Lower leg skin (tissue), 4 donors: Measurements from ENCODE around the gene RGS9. TPM values are rescaled to one million over a fixed set of nuclear protein-coding genes. Genes with fewer than 3 reads are reported as not detected.

Source experiments
- DNase-seq, 2 donors: peaks; one replicate each; pipeline ENCODE4 v3.0.0-alpha.2; 2019; ENCODE audit warnings: low spot score in 2 of 2
- H3K4me3 ChIP-seq: fragments of 200-600 bp; sonication (generic); 2 replicates; pipeline ENCODE4 v1.5.1; 2017; ENCODE audit warnings: mild to moderate bottlenecking, low read depth; ENCODE audit not compliant: poor library complexity, severe bottlenecking
- CTCF ChIP-seq, 3 donors: fragments of 450-650 bp; IDR thresholded peaks; one replicate each; pipeline ENCODE4 v1.5.1; 2016; ENCODE audit warnings: antibody characterized with exemption in 3 of 3, mild to moderate bottlenecking in 3 of 3, moderate library complexity in 2 of 3
- POLR2A ChIP-seq, 2 donors: fragments of 450-650 bp; IDR thresholded peaks; one replicate each; pipeline ENCODE4 v1.6.1; 2016 to 2017; ENCODE audit warnings: antibody characterized with exemption in 2 of 2, mild to moderate bottlenecking in 1 of 2, moderate library complexity in 1 of 2
- WGBS, 2 donors: methylation state at CpG; one replicate each; pipeline ENCODE4 v1.1.5; 2018; 5-methylcytosine and 5-hydroxymethylcytosine counted together
- intact Hi-C: fragments of 100-400 bp; cut with DNase I; formaldehyde crosslinking; loops from one replicate; pipeline ENCODE4 v1.15.0; 2023; ENCODE audit warnings: low total_unique reads
- total RNA-seq, 4 donors: library from RNA; depleted of rRNA; stranded (reverse); fragments of >200 nt; gene quantifications; one replicate each; pipeline ENCODE4 v1.1.0, GENCODE V29; 2016

The RGS9 gene
- total RNA-seq, 4 donors from 2014 or later = 1.4 to 8.9 (median 4.6) TPM

GRCh38 chr17:65102788-65103187 lies 34.4 kb upstream of the RGS9 start:
- 64 to 65% methylated on average over 5 of the region's 5 CpGs for WGBS, 2 donors
- TF ChIP-seq CTCF (IDR thresholded peaks at IDR 0.05) (no peak), POLR2A (IDR thresholded peaks at IDR 0.05) (no peak)
- DNase-seq = peak in 1 of 2 donors; percentile 31
- intact Hi-C loops = no loop called here
- H3K4me3 ChIP-seq = no peak overlapping the region

GRCh38 chr17:65103431-65103830 lies 33.7 kb upstream of the RGS9 start:
- peak in 1 of 2 donors; percentile 72 for DNase-seq
- H3K4me3 ChIP-seq = no peak overlapping the region
- intact Hi-C loops = no loop called here
- 59 to 63% methylated on average over 3 of the region's 3 CpGs for WGBS, 2 donors
- no peak for TF ChIP-seq CTCF (IDR thresholded peaks at IDR 0.05)

GRCh38 chr17:65103896-65104295 lies 33.3 kb upstream of the RGS9 start:
- 80 to 81% methylated on average over 5 of the region's 5 CpGs for WGBS, 2 donors
- peak in 1 of 2 donors; percentile 48 for DNase-seq
- intact Hi-C loops = no loop called here
- no peak for TF ChIP-seq POLR2A (IDR thresholded peaks at IDR 0.05)
- no peak overlapping the region for H3K4me3 ChIP-seq

- peak in 1 of 2 donors; percentile 43 for DNase-seq
- intact Hi-C loops = no loop called here
- TF ChIP-seq CTCF (IDR thresholded peaks at IDR 0.05) = no peak
- no peak for TF ChIP-seq POLR2A (IDR thresholded peaks at IDR 0.05)
- no peak overlapping the region for H3K4me3 ChIP-seq
Observed at GRCh38 chr17:65104541-65104940, 32.6 kb upstream of the RGS9 start.

- DNase-seq = no peak
- TF ChIP-seq POLR2A (IDR thresholded peaks at IDR 0.05) (no peak), CTCF (IDR thresholded peaks at IDR 0.05) (no peak)
- WGBS, 2 donors = 68 to 74% methylated on average over 6 of the region's 6 CpGs
- intact Hi-C loops = no loop called here
- no peak overlapping the region for H3K4me3 ChIP-seq
Observed at GRCh38 chr17:65104973-65105372, 32.2 kb upstream of the RGS9 start.

GRCh38 chr17:65108152-65108551 lies 29.0 kb upstream of the RGS9 start:
- WGBS, 2 donors = 85 to 96% methylated on average over 6 of the region's 6 CpGs
- intact Hi-C loops = no loop called here

More at GRCh38 chr17:65108152-65108551, 29.0 kb upstream of the RGS9 start:
- H3K4me3 ChIP-seq = no peak overlapping the region
- TF ChIP-seq CTCF (IDR thresholded peaks at IDR 0.05) = no peak
- TF ChIP-seq POLR2A (IDR thresholded peaks at IDR 0.05) = no peak
- no peak for DNase-seq
